ENCODE data around the gene STAMBP. TPM values are rescaled to one million over a fixed set of nuclear protein-coding genes. Genes with fewer than 3 reads are reported as not detected.

Gene STAMBP
- total RNA-seq, 5 donors from 2014 or later (not counting 1 experiment from before 2014, with no cell fraction given) = 21.6 to 32.5 (median 28.9) TPM

DNA sequence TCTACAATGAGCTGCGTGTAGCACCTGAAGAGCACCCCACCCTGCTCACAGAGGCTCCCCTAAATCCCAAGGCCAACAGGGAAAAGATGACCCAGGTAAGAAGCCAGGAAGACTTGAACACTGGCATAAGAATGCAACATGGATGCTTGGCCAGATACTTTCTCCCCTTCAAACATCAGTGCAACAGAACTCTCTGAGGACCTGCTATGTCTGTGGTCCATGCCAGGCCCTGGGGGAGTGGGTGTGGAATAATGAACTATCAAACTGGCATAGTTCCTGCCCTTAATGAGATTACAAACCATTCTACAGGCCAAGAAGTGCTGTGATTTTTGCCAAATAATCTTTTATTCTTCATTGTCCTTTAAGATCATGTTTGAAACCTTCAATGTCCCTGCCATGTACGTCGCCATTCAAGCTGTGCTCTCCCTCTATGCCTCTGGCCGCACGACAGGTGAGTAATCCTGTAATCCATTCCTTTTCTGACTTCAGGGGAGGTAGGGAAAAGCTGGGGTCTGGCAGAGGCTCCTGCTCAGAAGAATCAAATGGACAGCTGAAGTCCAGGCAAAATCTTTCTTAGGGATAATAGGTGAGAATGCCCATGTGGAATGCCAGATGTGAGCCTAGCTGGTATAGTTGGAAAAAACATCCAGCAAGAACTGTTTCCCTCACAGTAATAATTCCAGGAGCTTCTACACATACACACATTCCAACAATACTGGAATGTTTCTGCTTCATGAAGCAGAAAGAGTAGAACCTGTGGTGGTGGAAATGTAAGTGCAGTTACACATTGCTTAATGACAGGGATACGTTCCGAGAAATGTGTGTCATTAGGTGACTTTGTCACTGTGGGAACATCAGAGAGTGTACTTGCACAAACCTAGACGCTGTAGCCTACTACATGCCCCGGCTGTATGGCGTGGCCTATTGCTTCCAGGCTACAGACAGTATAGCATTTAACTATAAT is 80.2 kb downstream of the STAMBP start:
- no peaks in the 10 kb centered on the region for H3K9me3 Mint-ChIP-seq
- no peaks in the 10 kb centered on the region for H3K36me3 ChIP-seq (ENCODE audit: control insufficient read depth in 2 of 2, extremely low read depth in 1 of 2, insufficient read depth in 1 of 2, low read length in 1 of 2)
- H3K27ac Mint-ChIP-seq = no peak overlapping the region
- H3K4me1 ChIP-seq (ENCODE audit: control insufficient read depth in 1 of 2, extremely low read depth in 1 of 2, insufficient read depth in 2 of 2, low read length in 2 of 2) = no peaks in the 10 kb centered on the region
- ChIA-PET POLR2A (no interaction called here), CTCF (interaction anchor here (0.5 to 2.1 kb wide), 5 partner anchors 13 to 242 kb away, joined by 3 to 8 read pairs (median 7); no protein-coding TSS in a partner anchor)
- peaks cover 0 to 3% of the 10 kb centered on the region in 2 experiments for H3K27me3 ChIP-seq (replicated peaks in 1 of 2; ENCODE audit: control insufficient read depth in 2 of 2, extremely low read depth in 1 of 2, insufficient read depth in 2 of 2, low read length in 1 of 2)
- H3K4me3 ChIP-seq (ENCODE audit: control insufficient read depth in 1 of 2, extremely low read depth in 1 of 2, low read length in 1 of 2) = no peak overlapping the region
- DNase-seq (no peak), ATAC-seq (replicated peaks in 1 of 4) (no peak)
- no peak overlapping the region for H3K4me3 Mint-ChIP-seq
- H3K27me3 Mint-ChIP-seq = no peaks in the 10 kb centered on the region
- peaks cover 0 to 2% (median 0%) of the 10 kb centered on the region in 3 donors for H3K4me1 Mint-ChIP-seq
- no peaks in the 10 kb centered on the region for H3K36me3 Mint-ChIP-seq
- no peaks in the 10 kb centered on the region for H3K9me3 ChIP-seq
- WGBS (ENCODE audit: insufficient coverage) = 100% methylated on average over 1 of the region's 10 CpGs
- no peak overlapping the region for H3K27ac ChIP-seq (ENCODE audit: low read length)

DNA sequence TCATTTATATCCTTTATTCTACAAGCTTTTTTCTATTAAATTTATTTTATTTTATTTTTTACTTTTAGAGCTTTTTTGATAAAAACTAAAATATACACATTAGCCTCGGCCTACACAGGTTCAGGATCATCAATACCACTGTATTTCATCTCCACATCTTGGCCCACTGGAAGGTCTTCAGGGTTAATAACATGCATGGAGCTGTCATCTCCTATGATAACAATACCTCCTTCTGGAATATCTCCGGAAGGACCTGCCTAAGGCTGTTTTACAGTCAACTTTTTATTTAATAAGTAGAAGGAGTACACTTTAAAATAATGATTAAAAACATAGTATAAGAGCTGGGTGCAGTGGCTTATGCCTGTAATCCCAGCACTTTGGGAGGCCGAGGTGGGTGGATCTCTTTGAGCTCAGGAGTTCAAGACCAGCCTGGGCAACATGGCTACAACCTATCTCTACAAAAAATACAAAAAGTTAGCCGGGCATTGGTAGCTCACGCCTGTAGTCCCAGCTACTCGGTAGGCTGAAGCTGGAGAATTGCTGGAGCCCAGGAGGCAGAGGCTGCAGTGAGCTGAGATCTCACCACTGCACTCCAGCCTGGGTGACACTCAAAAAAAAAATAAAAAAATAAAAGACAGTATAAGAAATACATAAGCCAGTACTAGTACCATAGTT is 82.2 kb downstream of the STAMBP start:
- no peak for ATAC-seq (replicated peaks in 1 of 4)
- no peaks in the 10 kb centered on the region for H3K9me3 ChIP-seq
- no peak for DNase-seq
- no peaks in the 10 kb centered on the region for H3K36me3 ChIP-seq (ENCODE audit: control insufficient read depth in 2 of 2, extremely low read depth in 1 of 2, insufficient read depth in 1 of 2, low read length in 1 of 2)
- H3K4me3 Mint-ChIP-seq = no peak overlapping the region
- H3K27me3 ChIP-seq (replicated peaks in 1 of 2; ENCODE audit: control insufficient read depth in 2 of 2, extremely low read depth in 1 of 2, insufficient read depth in 2 of 2, low read length in 1 of 2) = peaks cover 0 to 7% of the 10 kb centered on the region in 2 experiments
- no peaks in the 10 kb centered on the region for H3K4me1 ChIP-seq (ENCODE audit: control insufficient read depth in 1 of 2, extremely low read depth in 1 of 2, insufficient read depth in 2 of 2, low read length in 2 of 2)
- H3K27ac ChIP-seq (ENCODE audit: low read length) = no peak overlapping the region
- H3K36me3 Mint-ChIP-seq = no peaks in the 10 kb centered on the region
- ChIA-PET POLR2A (no interaction called here), CTCF (interaction anchor here (0.5 to 0.6 kb wide), 3 partner anchors 11 to 136 kb away, joined by 3 to 4 read pairs (median 3); no protein-coding TSS in a partner anchor)
- no peak overlapping the region for H3K27ac Mint-ChIP-seq
- H3K27me3 Mint-ChIP-seq = no peaks in the 10 kb centered on the region
- no peaks in the 10 kb centered on the region for H3K9me3 Mint-ChIP-seq
- H3K4me3 ChIP-seq (ENCODE audit: control insufficient read depth in 1 of 2, extremely low read depth in 1 of 2, low read length in 1 of 2) = no peak overlapping the region
- peaks cover 0 to 2% (median 0%) of the 10 kb centered on the region in 3 donors for H3K4me1 Mint-ChIP-seq
- 100% methylated on average over 3 of the region's 6 CpGs for WGBS (ENCODE audit: insufficient coverage)

DNA sequence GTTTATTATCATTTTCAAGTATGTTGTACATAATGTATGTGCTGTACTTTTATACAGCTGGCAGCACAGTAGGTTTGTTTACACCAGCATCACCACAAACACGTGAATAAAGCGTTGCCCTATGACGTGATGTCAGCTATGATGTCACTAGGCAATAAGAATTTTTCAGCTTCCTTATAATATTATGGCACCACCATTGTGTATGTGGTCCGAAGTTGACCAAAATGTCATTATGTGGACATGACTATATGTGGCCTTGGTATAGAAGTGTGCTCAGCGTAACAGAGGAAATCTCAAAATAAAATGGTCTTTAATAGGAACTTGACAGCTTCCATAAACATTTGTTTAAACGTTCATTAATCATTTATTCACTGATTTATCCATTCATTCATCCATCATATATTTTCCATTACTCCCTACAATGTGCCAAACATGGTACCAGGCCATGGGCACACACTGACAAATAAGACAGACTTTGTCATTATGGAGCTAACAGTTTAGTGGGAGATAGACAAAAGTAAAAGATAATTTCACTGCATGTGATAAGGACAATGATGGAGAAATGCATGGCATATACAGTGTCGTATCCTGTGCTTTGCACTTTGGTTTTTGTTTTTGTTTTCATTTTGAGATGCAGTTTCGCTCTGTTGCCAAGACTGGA is 82.9 kb downstream of the STAMBP start:
- no peaks in the 10 kb centered on the region for H3K9me3 Mint-ChIP-seq

DNA sequence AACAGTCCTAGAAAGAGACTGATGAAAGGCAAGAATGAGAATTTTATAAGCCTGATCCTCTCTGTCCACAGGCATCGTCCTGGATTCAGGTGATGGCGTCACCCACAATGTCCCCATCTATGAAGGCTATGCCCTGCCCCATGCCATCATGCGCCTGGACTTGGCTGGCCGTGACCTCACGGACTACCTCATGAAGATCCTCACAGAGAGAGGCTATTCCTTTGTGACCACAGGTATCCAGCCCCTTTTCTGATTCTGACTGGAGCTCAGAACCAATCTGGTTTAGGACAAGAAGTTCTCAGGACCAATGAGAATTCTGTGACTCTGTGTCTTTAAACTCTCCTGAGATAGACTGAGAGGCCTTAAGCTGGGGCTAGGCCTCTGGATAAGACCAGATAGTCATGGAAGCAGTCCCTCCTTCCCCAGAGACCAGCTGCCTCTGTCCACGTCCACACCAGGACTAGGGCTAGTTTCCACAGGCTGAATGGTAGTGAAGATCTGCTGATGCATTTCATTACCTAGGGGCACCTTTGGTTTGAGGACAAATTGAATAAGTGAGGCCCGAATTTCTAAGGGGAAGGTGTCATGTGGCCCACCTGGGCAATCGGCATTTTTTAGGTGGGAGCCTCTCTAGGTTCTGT is 84.8 kb downstream of the STAMBP start:
- no peaks in the 10 kb centered on the region for H3K36me3 ChIP-seq (ENCODE audit: control insufficient read depth in 2 of 2, extremely low read depth in 1 of 2, insufficient read depth in 1 of 2, low read length in 1 of 2)
- no peak overlapping the region for H3K27ac ChIP-seq (ENCODE audit: low read length)
- no peak overlapping the region for H3K27ac Mint-ChIP-seq
- no peak for ATAC-seq (replicated peaks in 1 of 4)
- no peaks in the 10 kb centered on the region for H3K9me3 Mint-ChIP-seq
- no peak overlapping the region for H3K4me3 ChIP-seq (ENCODE audit: control insufficient read depth in 1 of 2, extremely low read depth in 1 of 2, low read length in 1 of 2)
- no peaks in the 10 kb centered on the region for H3K4me1 Mint-ChIP-seq
- no peak overlapping the region for H3K4me3 Mint-ChIP-seq
- no peak for DNase-seq
- 100% methylated on average over 5 of the region's 8 CpGs for WGBS (ENCODE audit: insufficient coverage)
- POLR2A ChIA-PET = interaction anchor here in 1 of 2 donors (0.6 kb wide), 1 partner anchor 30 kb away, joined by 4 read pairs; no protein-coding TSS in a partner anchor
- CTCF ChIA-PET = interaction anchor here in 1 of 2 donors (0.6 kb wide), 1 partner anchor 43 kb away, joined by 6 read pairs; no protein-coding TSS in a partner anchor
- no peaks in the 10 kb centered on the region for H3K36me3 Mint-ChIP-seq
- no peaks in the 10 kb centered on the region for H3K4me1 ChIP-seq (ENCODE audit: control insufficient read depth in 1 of 2, extremely low read depth in 1 of 2, insufficient read depth in 2 of 2, low read length in 2 of 2)
- H3K27me3 Mint-ChIP-seq = no peaks in the 10 kb centered on the region
- H3K9me3 ChIP-seq = no peaks in the 10 kb centered on the region
- H3K27me3 ChIP-seq (replicated peaks in 1 of 2; ENCODE audit: control insufficient read depth in 2 of 2, extremely low read depth in 1 of 2, insufficient read depth in 2 of 2, low read length in 1 of 2) = peaks cover 0 to 9% of the 10 kb centered on the region in 2 experiments

More for the DNA sequence above, 82.9 kb downstream of the STAMBP start:
- H3K4me1 ChIP-seq (ENCODE audit: control insufficient read depth in 1 of 2, extremely low read depth in 1 of 2, insufficient read depth in 2 of 2, low read length in 2 of 2) = no peaks in the 10 kb centered on the region
- H3K36me3 Mint-ChIP-seq = no peaks in the 10 kb centered on the region
- ChIA-PET CTCF (interaction anchor here (0.5 to 0.6 kb wide), 2 partner anchors 11 to 136 kb away, joined by 3 read pairs; no protein-coding TSS in a partner anchor), POLR2A (interaction anchor here in 1 of 2 donors (0.6 kb wide), 1 partner anchor 56 kb away, joined by 14 read pairs; no protein-coding TSS in a partner anchor)
- WGBS (ENCODE audit: insufficient coverage) = 83% methylated on average over 1 of the region's 8 CpGs
- H3K27ac ChIP-seq (ENCODE audit: low read length) = no peak overlapping the region
- DNase-seq (no peak), ATAC-seq (replicated peaks in 1 of 4) (no peak)
- peaks cover 0 to 2% (median 0%) of the 10 kb centered on the region in 3 donors for H3K4me1 Mint-ChIP-seq
- peaks cover 0 to 9% of the 10 kb centered on the region in 2 experiments for H3K27me3 ChIP-seq (replicated peaks in 1 of 2; ENCODE audit: control insufficient read depth in 2 of 2, extremely low read depth in 1 of 2, insufficient read depth in 2 of 2, low read length in 1 of 2)
- no peak overlapping the region for H3K4me3 ChIP-seq (ENCODE audit: control insufficient read depth in 1 of 2, extremely low read depth in 1 of 2, low read length in 1 of 2)
- H3K36me3 ChIP-seq (ENCODE audit: control insufficient read depth in 2 of 2, extremely low read depth in 1 of 2, insufficient read depth in 1 of 2, low read length in 1 of 2) = no peaks in the 10 kb centered on the region
- no peaks in the 10 kb centered on the region for H3K9me3 ChIP-seq
- H3K4me3 Mint-ChIP-seq = no peak overlapping the region
- H3K27ac Mint-ChIP-seq = no peak overlapping the region
- H3K27me3 Mint-ChIP-seq = no peaks in the 10 kb centered on the region

DNA sequence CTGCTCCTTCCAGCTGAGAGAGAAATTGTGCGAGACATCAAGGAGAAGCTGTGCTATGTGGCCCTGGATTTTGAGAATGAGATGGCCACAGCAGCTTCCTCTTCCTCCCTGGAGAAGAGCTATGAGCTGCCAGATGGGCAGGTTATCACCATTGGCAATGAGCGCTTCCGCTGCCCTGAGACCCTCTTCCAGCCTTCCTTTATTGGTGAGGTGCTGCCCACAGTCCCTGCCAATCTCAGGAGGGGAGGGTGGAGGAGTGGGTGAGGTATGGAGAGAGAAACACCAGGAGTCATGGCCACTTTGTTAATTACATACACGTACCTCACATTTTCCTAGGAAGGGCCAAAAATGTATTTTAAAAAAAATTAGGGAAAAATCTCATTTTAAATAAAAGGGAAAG is 85.9 kb downstream of the STAMBP start:
- H3K27ac Mint-ChIP-seq = no peak overlapping the region
- H3K4me3 ChIP-seq (ENCODE audit: control insufficient read depth in 1 of 2, extremely low read depth in 1 of 2, low read length in 1 of 2) = no peak overlapping the region
- ChIA-PET CTCF (interaction anchor here in 1 of 2 donors (0.6 kb wide), 2 partner anchors 137 to 232 kb away, joined by 3 to 5 read pairs; no protein-coding TSS in a partner anchor), POLR2A (interaction anchor here in 1 of 2 donors (0.5 to 0.9 kb wide), 2 partner anchors 16 to 73 kb away, joined by 3 to 5 read pairs; no protein-coding TSS in a partner anchor)
- no peaks in the 10 kb centered on the region for H3K27me3 Mint-ChIP-seq
- WGBS (ENCODE audit: insufficient coverage) = no CpG with 5 or more reads among the region's 4 CpGs
- H3K27me3 ChIP-seq (replicated peaks in 1 of 2; ENCODE audit: control insufficient read depth in 2 of 2, extremely low read depth in 1 of 2, insufficient read depth in 2 of 2, low read length in 1 of 2) = peaks cover 0 to 9% of the 10 kb centered on the region in 2 experiments
- no peaks in the 10 kb centered on the region for H3K4me1 ChIP-seq (ENCODE audit: control insufficient read depth in 1 of 2, extremely low read depth in 1 of 2, insufficient read depth in 2 of 2, low read length in 2 of 2)
- no peaks in the 10 kb centered on the region for H3K9me3 Mint-ChIP-seq
- H3K4me3 Mint-ChIP-seq = no peak overlapping the region
- H3K27ac ChIP-seq (ENCODE audit: low read length) = no peak overlapping the region
- H3K36me3 Mint-ChIP-seq = no peaks in the 10 kb centered on the region
- H3K9me3 ChIP-seq = no peaks in the 10 kb centered on the region
- DNase-seq (no peak), ATAC-seq (replicated peaks in 1 of 4) (no peak)
- H3K4me1 Mint-ChIP-seq = no peaks in the 10 kb centered on the region
- H3K36me3 ChIP-seq (ENCODE audit: control insufficient read depth in 2 of 2, extremely low read depth in 1 of 2, insufficient read depth in 1 of 2, low read length in 1 of 2) = no peaks in the 10 kb centered on the region

All from T-cell (primary cell).